NT2/D1 (cell line): Measurements from ENCODE around the gene KDM4C.

Experiments used
- SUZ12 ChIP-seq: IDR thresholded peaks from 2 replicates; pipeline ENCODE4 v1.6.1; 2011; ENCODE audit not compliant: insufficient read length, insufficient read depth; ENCODE audit errors: extremely low read depth
- ZNF274 ChIP-seq: IDR thresholded peaks from 2 replicates; pipeline ENCODE4 v1.6.1; 2011; ENCODE audit warnings: mild to moderate bottlenecking, low read depth, low read length

GRCh38 chr9:6961845-6962522, 204.2 kb downstream of the KDM4C start:
- TF ChIP-seq SUZ12 (no peak), ZNF274 (no peak)
